Ascending aorta (tissue), 2 donors: ENCODE measurements around the gene AUTS2. TPM values are rescaled to one million over a fixed set of nuclear protein-coding genes. Genes with fewer than 3 reads are reported as not detected.

Experiments
- DNase-seq, 2 donors: peaks; one replicate each; pipeline ENCODE4 v3.0.0-alpha.2; 2019; ENCODE audit warnings: low spot score in 2 of 2
- H3K27ac ChIP-seq, 2 donors: fragments of 200-600 bp; sonication (generic); one replicate each; pipeline ENCODE4 v1.5.1; 2016 to 2017; ENCODE audit warnings: mild to moderate bottlenecking in 1 of 2
- H3K27me3 ChIP-seq: fragments of 200-600 bp; sonication (generic); one replicate; pipeline ENCODE4 v1.5.1; 2017
- H3K36me3 ChIP-seq, 2 donors: fragments of 200-600 bp; sonication (generic); one replicate each; pipeline ENCODE4 v1.5.1; 2016
- H3K4me1 ChIP-seq, 2 donors: fragments of 200-600 bp; sonication (generic); one replicate each; pipeline ENCODE4 v1.5.1; 2016 to 2017; ENCODE audit warnings: mild to moderate bottlenecking in 1 of 2
- H3K4me3 ChIP-seq, 2 donors: fragments of 200-600 bp; sonication (generic); one replicate each; pipeline ENCODE4 v1.5.1; 2016 to 2017; ENCODE audit warnings: mild to moderate bottlenecking in 1 of 2
- H3K9me3 ChIP-seq, 2 donors: fragments of 200-600 bp; sonication (generic); one replicate each; pipeline ENCODE4 v1.5.1; 2016
- intact Hi-C: fragments of 100-400 bp; cut with DNase I; formaldehyde crosslinking; loops from one replicate; pipeline ENCODE4 v1.15.1; 2023
- total RNA-seq: library from RNA; depleted of rRNA; stranded (reverse); fragments of >200 nt; gene quantifications from one replicate; pipeline ENCODE4 v1.1.0, GENCODE V29; 2016
- TF ChIP-seq, protein P1 (sequence below), 3 experiments: fragments of 200-600 bp in 2 of 3; fragments of 450-650 bp in 1 of 3; sonication (generic) in 2 of 3; IDR thresholded peaks; one replicate each; pipeline ENCODE4 v1.5.1; 2016 to 2019; ENCODE audit warnings: antibody characterized with exemption in 3 of 3, mild to moderate bottlenecking in 1 of 3, moderate library complexity in 1 of 3

The AUTS2 gene
- total RNA-seq, 1 donor from 2014 or later: 90.4 TPM

- H3K27me3 ChIP-seq: no peaks in the 10 kb centered on the region
- H3K27ac ChIP-seq: no peak overlapping the region
- H3K4me3 ChIP-seq: no peak overlapping the region
- H3K9me3 ChIP-seq: no peaks in the 10 kb centered on the region
- TF ChIP-seq, protein P1, sequence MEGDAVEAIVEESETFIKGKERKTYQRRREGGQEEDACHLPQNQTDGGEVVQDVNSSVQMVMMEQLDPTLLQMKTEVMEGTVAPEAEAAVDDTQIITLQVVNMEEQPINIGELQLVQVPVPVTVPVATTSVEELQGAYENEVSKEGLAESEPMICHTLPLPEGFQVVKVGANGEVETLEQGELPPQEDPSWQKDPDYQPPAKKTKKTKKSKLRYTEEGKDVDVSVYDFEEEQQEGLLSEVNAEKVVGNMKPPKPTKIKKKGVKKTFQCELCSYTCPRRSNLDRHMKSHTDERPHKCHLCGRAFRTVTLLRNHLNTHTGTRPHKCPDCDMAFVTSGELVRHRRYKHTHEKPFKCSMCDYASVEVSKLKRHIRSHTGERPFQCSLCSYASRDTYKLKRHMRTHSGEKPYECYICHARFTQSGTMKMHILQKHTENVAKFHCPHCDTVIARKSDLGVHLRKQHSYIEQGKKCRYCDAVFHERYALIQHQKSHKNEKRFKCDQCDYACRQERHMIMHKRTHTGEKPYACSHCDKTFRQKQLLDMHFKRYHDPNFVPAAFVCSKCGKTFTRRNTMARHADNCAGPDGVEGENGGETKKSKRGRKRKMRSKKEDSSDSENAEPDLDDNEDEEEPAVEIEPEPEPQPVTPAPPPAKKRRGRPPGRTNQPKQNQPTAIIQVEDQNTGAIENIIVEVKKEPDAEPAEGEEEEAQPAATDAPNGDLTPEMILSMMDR (IDR thresholded peaks at IDR 0.05): no peak
- no peak for DNase-seq
- intact Hi-C loops: no loop called here
- no peaks in the 10 kb centered on the region for H3K4me1 ChIP-seq
- no peaks in the 10 kb centered on the region for H3K36me3 ChIP-seq
These were observed 1120.8 kb downstream of the AUTS2 start for GRCh38 chr7:70719125-70719524.

GRCh38 chr7:70720191-70720873 is 1122.1 kb downstream of the AUTS2 start:
- TF ChIP-seq, protein P1 (IDR thresholded peaks at IDR 0.05): no peak
- no peaks in the 10 kb centered on the region for H3K36me3 ChIP-seq
- no peak overlapping the region for H3K27ac ChIP-seq
- no peak for DNase-seq
- intact Hi-C loops: no loop called here
- no peaks in the 10 kb centered on the region for H3K27me3 ChIP-seq
- H3K4me1 ChIP-seq: no peaks in the 10 kb centered on the region
- H3K9me3 ChIP-seq: no peaks in the 10 kb centered on the region
- no peak overlapping the region for H3K4me3 ChIP-seq

DNA sequence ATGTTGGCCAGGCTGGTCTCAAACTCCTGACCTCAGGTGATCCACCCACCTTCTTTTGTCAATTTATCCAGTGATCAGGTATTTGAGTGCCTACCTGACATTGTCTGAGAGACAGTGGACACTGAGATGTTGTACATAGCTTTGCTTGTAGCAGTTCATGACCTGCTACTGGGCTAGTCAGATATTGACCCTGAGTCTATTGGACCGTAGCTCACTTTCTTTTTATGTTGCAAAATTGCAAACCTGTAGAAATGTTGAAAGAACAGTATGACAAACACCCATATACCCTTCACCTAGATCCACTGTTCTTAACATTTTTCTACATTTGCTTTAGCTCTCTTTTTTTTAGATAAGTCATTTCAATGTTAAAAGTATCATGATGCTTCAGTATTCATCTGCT is 1123.2 kb downstream of the AUTS2 start:
- intact Hi-C loops: no loop called here
- DNase-seq: no peak
- TF ChIP-seq, protein P1 (IDR thresholded peaks at IDR 0.05): no peak

GRCh38 chr7:70723339-70723738 is 1125.1 kb downstream of the AUTS2 start:
- intact Hi-C loops: no loop called here
- Histone ChIP-seq H3K27ac (no peak overlapping the region), H3K4me1 (no peaks in the 10 kb centered on the region), H3K9me3 (no peaks in the 10 kb centered on the region), H3K36me3 (no peaks in the 10 kb centered on the region), H3K4me3 (no peak overlapping the region), H3K27me3 (no peaks in the 10 kb centered on the region)
- TF ChIP-seq, protein P1 (IDR thresholded peaks at IDR 0.05): no peak
- no peak for DNase-seq

More for the DNA sequence above, 1123.2 kb downstream of the AUTS2 start:
- Histone ChIP-seq H3K4me1 (no peaks in the 10 kb centered on the region), H3K27me3 (no peaks in the 10 kb centered on the region), H3K27ac (no peak overlapping the region), H3K4me3 (no peak overlapping the region), H3K9me3 (no peaks in the 10 kb centered on the region), H3K36me3 (no peaks in the 10 kb centered on the region)

GRCh38 chr7:70725448-70725847 is 1127.2 kb downstream of the AUTS2 start:
- Histone ChIP-seq H3K27ac (no peak overlapping the region), H3K36me3 (no peaks in the 10 kb centered on the region), H3K27me3 (no peaks in the 10 kb centered on the region), H3K4me3 (no peak overlapping the region), H3K4me1 (no peaks in the 10 kb centered on the region), H3K9me3 (peaks cover 0 to 4% of the 10 kb centered on the region in 2 donors)
- TF ChIP-seq, protein P1 (IDR thresholded peaks at IDR 0.05): no peak
- intact Hi-C loops: no loop called here
- DNase-seq: no peak
